ENCODE data around the gene CRKL. TPM values are rescaled to one million over a fixed set of nuclear protein-coding genes. Genes with fewer than 3 reads are reported as not detected.
"Not testable (repeated sequence)": the region's sequence is repeated elsewhere in the genome, so short reads cannot be mapped to it uniquely, and the experiment has no call there.

CRKL gene
- total RNA-seq, 2 experiments from 2014 or later = 57.7 to 70.9 TPM

- Histone ChIP-seq H3K9me2 (ENCODE audit: insufficient read depth, low read length) (no peaks in the 10 kb centered on the region), H3K4me2 (ENCODE audit: low read length) (no peak overlapping the region), H3K27ac (ENCODE audit: low read depth, low read length, poor library complexity, severe bottlenecking) (no peak overlapping the region), H3K4me3 (ENCODE audit: low read depth, low read length, poor library complexity, severe bottlenecking) (no peak overlapping the region), H3K79me2 (ENCODE audit: insufficient read depth, low read depth, low read length) (peaks cover 99% of the 10 kb centered on the region), H3K4me1 (ENCODE audit: insufficient read depth, low read length, poor library complexity, severe bottlenecking) (peaks cover 2% of the 10 kb centered on the region), H3K9me3 (ENCODE audit: low read length) (peaks cover 8% of the 10 kb centered on the region), H2AFZ (ENCODE audit: low read length) (no peak overlapping the region), H4K20me1 (ENCODE audit: insufficient read depth, low read length) (peaks cover 23% of the 10 kb centered on the region), H3K36me3 (ENCODE audit: insufficient read depth, low read length) (peaks cover 76% of the 10 kb centered on the region)
- DNase-seq (ENCODE audit: low spot score) = no peak
- TF ChIP-seq EZH2phosphoT487 (IDR thresholded peaks at IDR 0.05; ENCODE audit: borderline replicate concordance, low read depth, low read length) = no peak
- TF ChIP-seq CTCF (conservative IDR thresholded peaks at IDR 0.05; ENCODE audit: low read length) = no peak
- CTCF ChIA-PET (ENCODE audit: unreplicated experiment) = no interaction called here
- intact Hi-C loops (cut with micrococcal nuclease; ENCODE audit: unreplicated experiment) = no loop called here
- POLR2A ChIA-PET = interaction anchor here (1.2 to 1.4 kb wide), 2 partner anchors 9 to 107 kb away, joined by 3 read pairs; no protein-coding TSS in a partner anchor
- no TSS peak for BruUV-seq (replicated peaks)
These were observed 14.0 kb downstream of the CRKL start for GRCh38 chr22:20931126-20931654.

- Histone ChIP-seq H3K4me1 (ENCODE audit: insufficient read depth, low read length, poor library complexity, severe bottlenecking) (peaks cover 7% of the 10 kb centered on the region), H3K9me3 (ENCODE audit: low read length) (peaks cover 8% of the 10 kb centered on the region), H3K79me2 (ENCODE audit: insufficient read depth, low read depth, low read length) (peaks cover 99% of the 10 kb centered on the region), H3K4me2 (ENCODE audit: low read length) (no peak overlapping the region), H3K4me3 (ENCODE audit: low read depth, low read length, poor library complexity, severe bottlenecking) (no peak overlapping the region), H3K27ac (ENCODE audit: low read depth, low read length, poor library complexity, severe bottlenecking) (no peak overlapping the region), H3K36me3 (ENCODE audit: insufficient read depth, low read length) (peaks cover 85% of the 10 kb centered on the region), H2AFZ (ENCODE audit: low read length) (no peak overlapping the region), H4K20me1 (ENCODE audit: insufficient read depth, low read length) (peaks cover 37% of the 10 kb centered on the region), H3K9me2 (ENCODE audit: insufficient read depth, low read length) (no peaks in the 10 kb centered on the region)
- POLR2A ChIA-PET = no interaction called here
- intact Hi-C loops (cut with micrococcal nuclease; ENCODE audit: unreplicated experiment) = no loop called here
- TF ChIP-seq EZH2phosphoT487 (IDR thresholded peaks at IDR 0.05; ENCODE audit: borderline replicate concordance, low read depth, low read length) (no peak), CTCF (conservative IDR thresholded peaks at IDR 0.05; ENCODE audit: low read length) (no peak)
- CTCF ChIA-PET (ENCODE audit: unreplicated experiment) = no interaction called here
- no TSS peak for BruUV-seq (replicated peaks)
- DNase-seq (ENCODE audit: low spot score) = no peak
These were observed 16.7 kb downstream of the CRKL start for GRCh38 chr22:20933910-20934309.

- H3K27ac ChIP-seq (ENCODE audit: low read depth, low read length, poor library complexity, severe bottlenecking); H3K9me2 ChIP-seq (ENCODE audit: insufficient read depth, low read length); intact Hi-C loops (cut with micrococcal nuclease; ENCODE audit: unreplicated experiment); H2AFZ ChIP-seq (ENCODE audit: low read length); H3K4me1 ChIP-seq (ENCODE audit: insufficient read depth, low read length, poor library complexity, severe bottlenecking); POLR2A ChIA-PET; BruUV-seq (replicated peaks); H3K4me2 ChIP-seq (ENCODE audit: low read length); H3K9me3 ChIP-seq (ENCODE audit: low read length); CTCF ChIA-PET (ENCODE audit: unreplicated experiment); H3K4me3 ChIP-seq (ENCODE audit: low read depth, low read length, poor library complexity, severe bottlenecking); DNase-seq (ENCODE audit: low spot score): not testable (repeated sequence)
- H4K20me1 ChIP-seq (ENCODE audit: insufficient read depth, low read length) = peaks cover 32% of the 10 kb centered on the region
- peaks cover 87% of the 10 kb centered on the region for H3K36me3 ChIP-seq (ENCODE audit: insufficient read depth, low read length)
- H3K79me2 ChIP-seq (ENCODE audit: insufficient read depth, low read depth, low read length) = peaks cover 100% of the 10 kb centered on the region
These were observed 17.8 kb downstream of the CRKL start for GRCh38 chr22:20935049-20935448.

GRCh38 chr22:20935780-20936539 lies 18.8 kb downstream of the CRKL start:
- H3K27ac ChIP-seq (ENCODE audit: low read depth, low read length, poor library complexity, severe bottlenecking); H3K4me2 ChIP-seq (ENCODE audit: low read length); DNase-seq (ENCODE audit: low spot score); H2AFZ ChIP-seq (ENCODE audit: low read length); H3K9me2 ChIP-seq (ENCODE audit: insufficient read depth, low read length); intact Hi-C loops (cut with micrococcal nuclease; ENCODE audit: unreplicated experiment); CTCF ChIA-PET (ENCODE audit: unreplicated experiment); H3K4me3 ChIP-seq (ENCODE audit: low read depth, low read length, poor library complexity, severe bottlenecking); H3K9me3 ChIP-seq (ENCODE audit: low read length); H3K4me1 ChIP-seq (ENCODE audit: insufficient read depth, low read length, poor library complexity, severe bottlenecking); BruUV-seq (replicated peaks): not testable (repeated sequence)
- Histone ChIP-seq H3K79me2 (ENCODE audit: insufficient read depth, low read depth, low read length) (peaks cover 100% of the 10 kb centered on the region), H4K20me1 (ENCODE audit: insufficient read depth, low read length) (peaks cover 36% of the 10 kb centered on the region), H3K36me3 (ENCODE audit: insufficient read depth, low read length) (peaks cover 88% of the 10 kb centered on the region)
- POLR2A ChIA-PET = interaction anchor here (1.1 kb wide), 1 partner anchor 9 kb away, joined by 5 read pairs; no protein-coding TSS in a partner anchor
